GM12878 (cell line): ENCODE measurements around the gene CNTNAP2.

Experiments
- BHLHE40 ChIP-seq, 2 experiments: fragments of 450-650 bp in 1 of 2; IDR thresholded peaks; 2 replicates each; pipeline ENCODE4 v1.6.1; 2011 to 2017; ENCODE audit warnings: low read depth in 2 of 2, borderline replicate concordance in 1 of 2, improper control_type of control experiment in 1 of 2, low read length in 1 of 2, mild to moderate bottlenecking in 1 of 2
- E2F4 ChIP-seq: IDR thresholded peaks from 2 replicates; pipeline ENCODE4 v1.6.1; 2012; ENCODE audit warnings: low read depth, low read length, improper control_type of control experiment
- EGR1 ChIP-seq, 2 experiments: IDR thresholded peaks; 1 replicate in 1 of 2; 2 replicates in 1 of 2; pipeline ENCODE4 v1.6.1; 2011 to 2012; ENCODE audit warnings: low read depth in 2 of 2, low read length in 2 of 2, borderline replicate concordance in 1 of 2, mild to moderate bottlenecking in 1 of 2, moderate library complexity in 1 of 2
- ESRRA ChIP-seq: IDR thresholded peaks from 2 replicates; pipeline ENCODE4 v1.6.1; 2012; ENCODE audit warnings: mild to moderate bottlenecking, low read length, improper control_type of control experiment
- IKZF2 ChIP-seq, 2 experiments: fragments of 450-650 bp; IDR thresholded peaks; 2 replicates each; pipeline ENCODE4 v1.6.1; 2017; ENCODE audit warnings: mild to moderate bottlenecking in 2 of 2, moderate library complexity in 2 of 2
- IRF4 ChIP-seq: IDR thresholded peaks from 2 replicates; pipeline ENCODE4 v1.6.1; 2011; ENCODE audit warnings: low read depth, low read length
- PAX8 ChIP-seq: fragments of 450-650 bp; IDR thresholded peaks from 2 replicates; pipeline ENCODE4 v1.6.1; 2017; ENCODE audit warnings: mild to moderate bottlenecking, moderate library complexity
- POLR2A ChIP-seq: IDR thresholded peaks from 2 replicates; pipeline ENCODE4 v1.6.1; 2011; ENCODE audit warnings: low read depth, mild to moderate bottlenecking, low read length
- SP1 ChIP-seq: IDR thresholded peaks from one replicate; pipeline ENCODE4 v1.6.1; 2011; ENCODE audit warnings: low read depth, low read length
- TF ChIP-seq, protein P1 (sequence below), 3 experiments: IDR thresholded peaks in 2 of 3; conservative IDR thresholded peaks in 1 of 3; 2 replicates each; pipeline ENCODE4 v1.5.1; 2011; ENCODE audit warnings: low read depth in 3 of 3, low read length in 3 of 3, mild to moderate bottlenecking in 3 of 3, control low read depth in 2 of 3, moderate library complexity in 2 of 3, inconsistent platforms in 1 of 3, mixed read lengths in 1 of 3; ENCODE audit not compliant: control insufficient read depth in 2 of 3, insufficient read depth in 1 of 3; ENCODE audit errors: extremely low read depth in 1 of 3

- TF ChIP-seq BHLHE40 (IDR thresholded peaks at IDR 0.05; ENCODE audit: borderline replicate concordance in 1 of 2, low read depth in 2 of 2, low read length in 1 of 2) (no peak), ESRRA (no peak), IKZF2 (IDR thresholded peaks at IDR 0.05) (no peak), IRF4 (no peak), PAX8 (no peak), SP1 (no peak), POLR2A (no peak), EGR1 (IDR thresholded peaks at IDR 0.05; ENCODE audit: borderline replicate concordance in 1 of 2, low read depth in 2 of 2, low read length in 2 of 2) (no peak), E2F4 (no peak)
- TF ChIP-seq, protein P1, sequence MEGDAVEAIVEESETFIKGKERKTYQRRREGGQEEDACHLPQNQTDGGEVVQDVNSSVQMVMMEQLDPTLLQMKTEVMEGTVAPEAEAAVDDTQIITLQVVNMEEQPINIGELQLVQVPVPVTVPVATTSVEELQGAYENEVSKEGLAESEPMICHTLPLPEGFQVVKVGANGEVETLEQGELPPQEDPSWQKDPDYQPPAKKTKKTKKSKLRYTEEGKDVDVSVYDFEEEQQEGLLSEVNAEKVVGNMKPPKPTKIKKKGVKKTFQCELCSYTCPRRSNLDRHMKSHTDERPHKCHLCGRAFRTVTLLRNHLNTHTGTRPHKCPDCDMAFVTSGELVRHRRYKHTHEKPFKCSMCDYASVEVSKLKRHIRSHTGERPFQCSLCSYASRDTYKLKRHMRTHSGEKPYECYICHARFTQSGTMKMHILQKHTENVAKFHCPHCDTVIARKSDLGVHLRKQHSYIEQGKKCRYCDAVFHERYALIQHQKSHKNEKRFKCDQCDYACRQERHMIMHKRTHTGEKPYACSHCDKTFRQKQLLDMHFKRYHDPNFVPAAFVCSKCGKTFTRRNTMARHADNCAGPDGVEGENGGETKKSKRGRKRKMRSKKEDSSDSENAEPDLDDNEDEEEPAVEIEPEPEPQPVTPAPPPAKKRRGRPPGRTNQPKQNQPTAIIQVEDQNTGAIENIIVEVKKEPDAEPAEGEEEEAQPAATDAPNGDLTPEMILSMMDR (IDR thresholded peaks at IDR 0.05 in 2 of 3, conservative IDR thresholded peaks at IDR 0.05 in 1 of 3; ENCODE audit: control insufficient read depth in 2 of 3, extremely low read depth in 1 of 3, insufficient read depth in 1 of 3, low read depth in 3 of 3, low read length in 3 of 3) = no peak
Observed at GRCh38 chr7:148017126-148017525, 1900.5 kb downstream of the CNTNAP2 start.
